HepG2 (cell line): Measurements from ENCODE around the gene GNPNAT1. TPM values are rescaled to one million over a fixed set of nuclear protein-coding genes. Genes with fewer than 3 reads are reported as not detected.

Experiments
- ATAC-seq: fragments of 200-7000 bp; cut with Tn5 transposase; 3 replicates; pipeline ENCODE4 v1.9.1; 2020; ENCODE audit warnings: mild to moderate bottlenecking, moderate library complexity
- BruUV-seq: library from RNA; stranded (reverse); fragments of 400-500 nt; replicated peaks from 2 replicates; lab custom pipeline; 2021; lab: Mats Ljungman, UMichigan
- CTCF ChIA-PET: fragments of 300-600 bp; formaldehyde crosslinking; extraction: SDS; loops from one replicate; lab custom pipeline; 2021; ENCODE audit warnings: low total read pairs, inconsistent platforms, low intra/inter-chr PET ratio; lab: Yijun Ruan, JAX
- POLR2A ChIA-PET: fragments of 350-600 bp; sonication (Branson Sonifier 250); formaldehyde crosslinking; loops from one replicate; lab custom pipeline; 2020; ENCODE audit warnings: antibody characterized with exemption, inconsistent platforms; lab: Yijun Ruan, JAX
- DNase-seq: peaks from one replicate; pipeline ENCODE4 v3.0.0-alpha.2; 2015; ENCODE audit warnings: low spot score
- FAIRE-seq: peaks from 3 replicates; lab custom pipeline; 2011; peaks lifted over from hg19 to GRCh38; lab: Jason Lieb, UNC
- H2AFZ ChIP-seq: one replicate; pipeline ENCODE4 v1.6.1; 2011; ENCODE audit warnings: low read length, inconsistent platforms
- H3K27ac ChIP-seq: fragments of 300-600 bp; 3 replicates; pipeline ENCODE4 v1.8.0; 2011; ENCODE audit warnings: mixed run types, mild to moderate bottlenecking, mixed read lengths, low read length, inconsistent platforms; ENCODE audit not compliant: insufficient read depth; ENCODE audit errors: extremely low read length
- H3K27me3 ChIP-seq, 2 experiments: fragments of 200-600 bp in 1 of 2; 2 replicates in 1 of 2; 3 replicates in 1 of 2; pipeline versions ENCODE4 v1.6.0 to v1.8.0; 2011; ENCODE audit warnings: low read length in 2 of 2, mild to moderate bottlenecking in 2 of 2, moderate library complexity in 2 of 2, inconsistent platforms in 1 of 2; ENCODE audit not compliant: insufficient read depth in 2 of 2, control insufficient read depth in 1 of 2
- H3K36me3 ChIP-seq, 2 experiments: fragments of 200-600 bp in 1 of 2; replicated peaks in 1 of 2; 2 replicates in 1 of 2; 3 replicates in 1 of 2; pipeline versions ENCODE4 v1.5.1 to v1.8.0; 2011; ENCODE audit warnings: low read length in 2 of 2, inconsistent platforms in 1 of 2; ENCODE audit not compliant: insufficient read depth in 2 of 2, control insufficient read depth in 1 of 2
- H3K4me1 ChIP-seq: 2 replicates; pipeline ENCODE4 v1.5.1; 2012; ENCODE audit warnings: low read length, inconsistent platforms; ENCODE audit not compliant: insufficient read depth
- H3K4me2 ChIP-seq: 2 replicates; pipeline ENCODE4 v1.6.0; 2011; ENCODE audit warnings: low read depth, low read length, inconsistent platforms
- H3K4me3 ChIP-seq, 3 experiments: fragments of 200-600 bp in 1 of 3; sonication (generic), shearing (Covaris generic) in 1 of 3; replicated peaks in 1 of 3; 2 replicates each; pipeline ENCODE4 v1.5.1; 2011 to 2016; ENCODE audit warnings: low read length in 3 of 3, inconsistent platforms in 2 of 3, low read depth in 2 of 3, mild to moderate bottlenecking in 2 of 3, control low read depth in 1 of 3, mixed read lengths in 1 of 3; ENCODE audit not compliant: insufficient read depth in 1 of 3
- H3K79me2 ChIP-seq: one replicate; pipeline ENCODE4 v1.6.1; 2011; ENCODE audit warnings: low read length, inconsistent platforms; ENCODE audit not compliant: insufficient read depth
- H3K9ac ChIP-seq: 2 replicates; pipeline ENCODE4 v1.6.0; 2011; ENCODE audit warnings: mild to moderate bottlenecking, low read depth, low read length, inconsistent platforms; ENCODE audit not compliant: insufficient read depth
- H3K9me3 ChIP-seq: 2 replicates; pipeline ENCODE4 v1.5.1; 2012; ENCODE audit warnings: mild to moderate bottlenecking, low read length
- H4K20me1 ChIP-seq: 2 replicates; pipeline ENCODE4 v1.6.0; 2011; ENCODE audit warnings: inconsistent platforms, mild to moderate bottlenecking, low read length, moderate library complexity; ENCODE audit not compliant: insufficient read depth
- ARNT2 ChIP-seq: sonication (generic); formaldehyde crosslinking; IDR thresholded peaks from 2 replicates; pipeline ENCODE4 v1.8.0; 2022; ENCODE audit warnings: mild to moderate bottlenecking, low read depth, missing genetic modification reagents, moderate library complexity
- ESRRA ChIP-seq: sonication (generic); formaldehyde crosslinking; IDR thresholded peaks from 2 replicates; pipeline ENCODE4 v1.5.1; 2020; ENCODE audit warnings: mild to moderate bottlenecking, low read depth, missing genetic modification reagents
- MBD4 ChIP-seq: IDR thresholded peaks from 2 replicates; pipeline ENCODE4 v1.6.1; 2012; ENCODE audit warnings: low read length, inconsistent platforms, borderline replicate concordance
- MEIS1 ChIP-seq: sonication (generic); formaldehyde crosslinking; IDR thresholded peaks from 2 replicates; pipeline ENCODE4 v1.9.0; 2021; ENCODE audit warnings: mild to moderate bottlenecking, missing genetic modification reagents, moderate library complexity, borderline replicate concordance
- MXD4 ChIP-seq: IDR thresholded peaks from 2 replicates; pipeline ENCODE4 v1.6.1; 2016; ENCODE audit warnings: mild to moderate bottlenecking, missing biosample characterization, missing genetic modification reagents
- NKX3-1 ChIP-seq: sonication (generic); formaldehyde crosslinking; IDR thresholded peaks from 2 replicates; pipeline ENCODE4 v1.5.0; 2020; ENCODE audit warnings: missing genetic modification reagents
- PRDM10 ChIP-seq: sonication (generic); formaldehyde crosslinking; IDR thresholded peaks from 2 replicates; pipeline ENCODE4 v1.4.0; 2020; ENCODE audit warnings: low read depth, missing genetic modification reagents
- ZNF235 ChIP-seq: sonication (generic); formaldehyde crosslinking; IDR thresholded peaks from 2 replicates; pipeline ENCODE4 v1.8.1; 2023; ENCODE audit warnings: mild to moderate bottlenecking, missing genetic modification reagents, borderline replicate concordance
- ZNF281 ChIP-seq: sonication (generic); formaldehyde crosslinking; IDR thresholded peaks from 2 replicates; pipeline ENCODE4 v1.4.0; 2020; ENCODE audit warnings: missing genetic modification reagents, borderline replicate concordance
- ZNF670 ChIP-seq: sonication (generic); formaldehyde crosslinking; IDR thresholded peaks from 2 replicates; pipeline ENCODE4 v1.8.0; 2022; ENCODE audit warnings: mild to moderate bottlenecking, missing genetic modification reagents, borderline replicate concordance
- ZNF691 ChIP-seq: sonication (generic); formaldehyde crosslinking; IDR thresholded peaks from 2 replicates; pipeline ENCODE4 v1.4.0; 2020; ENCODE audit warnings: missing genetic modification reagents, low read depth, mild to moderate bottlenecking, borderline replicate concordance
- WGBS: methylation state at CpG from one replicate; pipeline ENCODE4 v1.1.6; 2017; ENCODE audit warnings: low lambda C conversion rate; 5-methylcytosine and 5-hydroxymethylcytosine counted together
- in situ Hi-C: cut with HindIII; loops from 2 replicates; pipeline ENCODE4 v1.10.0; 2017; ENCODE audit warnings: low pct_unique_long_range_greater_than_20kb; ENCODE audit not compliant: extremely low pct_ligation_motif_present
- intact Hi-C: fragments of 100-400 bp; cut with micrococcal nuclease; formaldehyde crosslinking; loops from one replicate; pipeline ENCODE4 v1.10.0; 2022; ENCODE audit not compliant: unreplicated experiment
- polyA plus RNA-seq, 8 experiments: library from polyadenylated mRNA; depleted of rRNA in 3 of 8; stranded (reverse) in 7 of 8; unstranded in 1 of 8; fragments of >200 nt; fragmentation: Illumina TruSeq in 4 of 8; extraction: Trizol in 4 of 8; gene quantifications; 2 replicates each; pipeline versions ENCODE4 v1.2.1 to v1.2.3, GENCODE V29; 2011 to 2016; ENCODE audit warnings: low read depth in 4 of 8, missing spikeins in 1 of 8, mixed read lengths in 1 of 8; ENCODE audit not compliant: insufficient read depth in 1 of 8
- total RNA-seq, 5 experiments: library from RNA; depleted of rRNA; stranded (reverse); fragments of >200 nt; fragmentation: Illumina TruSeq; extraction: Trizol; gene quantifications; 2 replicates each; pipeline ENCODE4 v1.2.3, GENCODE V29; 2016; ENCODE audit warnings: low read depth in 1 of 5

GNPNAT1 gene
- total and polyA plus RNA-seq, 2 of the 13 experiments (the other 11 are each of a cell fraction or from before 2014, with no cell fraction given), result 38.3 to 54.9 TPM

GRCh38 chr14:52833891-52834290 is 42.5 kb upstream of the GNPNAT1 start:
- TF ChIP-seq ZNF691 (no peak), MBD4 (no peak), ZNF670 (CRISPR knock-in tag) (no peak), MXD4 (CRISPR knock-in tag) (no peak), ZNF235 (CRISPR knock-in tag) (no peak), ESRRA (CRISPR knock-in tag) (no peak), MEIS1 (CRISPR knock-in tag) (no peak), ARNT2 (CRISPR knock-in tag) (no peak), ZNF281 (CRISPR knock-in tag) (no peak), PRDM10 (CRISPR knock-in tag) (no peak), NKX3-1 (CRISPR knock-in tag) (no peak)
- no peak for FAIRE-seq
- Histone ChIP-seq H4K20me1 (no peaks in the 10 kb centered on the region), H3K9me3 (no peaks in the 10 kb centered on the region), H3K79me2 (no peaks in the 10 kb centered on the region), H3K27ac (no peak overlapping the region), H3K4me1 (peaks cover 35% of the 10 kb centered on the region), H3K4me3 (no peak overlapping the region), H3K27me3 (no peaks in the 10 kb centered on the region), H2AFZ (no peak overlapping the region), H3K4me2 (no peak overlapping the region), H3K36me3 (no peaks in the 10 kb centered on the region), H3K9ac (no peak overlapping the region)
- POLR2A ChIA-PET, result interaction anchor here (1.0 kb wide), 1 partner anchor 8 kb away, joined by 3 read pairs; no protein-coding TSS in a partner anchor
- WGBS, result 86% methylated on average over 5 of the region's 5 CpGs
- in situ Hi-C loops, result no loop called here
- ATAC-seq, result no peak
- no peak for DNase-seq
- CTCF ChIA-PET, result no interaction called here
- intact Hi-C loops, result no loop called here
- BruUV-seq, result no TSS peak
